ENCODE data around the gene FLYWCH2.

DNA sequence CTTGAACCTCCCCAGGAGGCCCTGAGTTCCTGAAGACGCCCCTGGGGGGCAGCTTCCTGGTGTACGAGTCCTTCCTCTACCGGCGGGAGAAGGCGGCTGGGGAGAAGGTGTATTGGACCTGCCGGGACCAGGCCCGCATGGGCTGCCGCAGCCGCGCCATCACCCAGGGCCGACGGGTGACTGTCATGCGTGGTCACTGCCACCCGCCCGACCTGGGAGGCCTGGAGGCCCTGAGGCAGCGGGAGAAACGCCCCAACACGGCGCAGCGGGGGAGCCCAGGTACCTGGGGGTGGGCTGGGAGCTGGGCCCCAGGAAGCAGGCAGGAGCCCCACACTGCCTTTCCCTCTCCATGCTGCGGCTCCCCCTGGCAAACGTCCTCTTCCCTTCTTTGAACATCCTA, 50.7 kb downstream of the FLYWCH2 start:
- TF ChIP-seq, protein P1, sequence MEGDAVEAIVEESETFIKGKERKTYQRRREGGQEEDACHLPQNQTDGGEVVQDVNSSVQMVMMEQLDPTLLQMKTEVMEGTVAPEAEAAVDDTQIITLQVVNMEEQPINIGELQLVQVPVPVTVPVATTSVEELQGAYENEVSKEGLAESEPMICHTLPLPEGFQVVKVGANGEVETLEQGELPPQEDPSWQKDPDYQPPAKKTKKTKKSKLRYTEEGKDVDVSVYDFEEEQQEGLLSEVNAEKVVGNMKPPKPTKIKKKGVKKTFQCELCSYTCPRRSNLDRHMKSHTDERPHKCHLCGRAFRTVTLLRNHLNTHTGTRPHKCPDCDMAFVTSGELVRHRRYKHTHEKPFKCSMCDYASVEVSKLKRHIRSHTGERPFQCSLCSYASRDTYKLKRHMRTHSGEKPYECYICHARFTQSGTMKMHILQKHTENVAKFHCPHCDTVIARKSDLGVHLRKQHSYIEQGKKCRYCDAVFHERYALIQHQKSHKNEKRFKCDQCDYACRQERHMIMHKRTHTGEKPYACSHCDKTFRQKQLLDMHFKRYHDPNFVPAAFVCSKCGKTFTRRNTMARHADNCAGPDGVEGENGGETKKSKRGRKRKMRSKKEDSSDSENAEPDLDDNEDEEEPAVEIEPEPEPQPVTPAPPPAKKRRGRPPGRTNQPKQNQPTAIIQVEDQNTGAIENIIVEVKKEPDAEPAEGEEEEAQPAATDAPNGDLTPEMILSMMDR (IDR thresholded peaks at IDR 0.05; ENCODE audit: low read depth, low read length): no peak
- TF ChIP-seq MYC (IDR thresholded peaks at IDR 0.05; ENCODE audit: low read depth, low read length): no peak
- no peak for TF ChIP-seq POLR2A (IDR thresholded peaks at IDR 0.05; ENCODE audit: extremely low read depth, insufficient read length)
- TF ChIP-seq, protein P2, sequence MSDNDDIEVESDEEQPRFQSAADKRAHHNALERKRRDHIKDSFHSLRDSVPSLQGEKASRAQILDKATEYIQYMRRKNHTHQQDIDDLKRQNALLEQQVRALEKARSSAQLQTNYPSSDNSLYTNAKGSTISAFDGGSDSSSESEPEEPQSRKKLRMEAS (IDR thresholded peaks at IDR 0.05; ENCODE audit: low read depth, low read length): no peak

Data from NB4 (cell line).